Measurements from ENCODE around the gene HLA-G.
A peak's percentile ranks its signal among the peaks of the same experiment; 100 is the strongest.

Gene HLA-G

DNA sequence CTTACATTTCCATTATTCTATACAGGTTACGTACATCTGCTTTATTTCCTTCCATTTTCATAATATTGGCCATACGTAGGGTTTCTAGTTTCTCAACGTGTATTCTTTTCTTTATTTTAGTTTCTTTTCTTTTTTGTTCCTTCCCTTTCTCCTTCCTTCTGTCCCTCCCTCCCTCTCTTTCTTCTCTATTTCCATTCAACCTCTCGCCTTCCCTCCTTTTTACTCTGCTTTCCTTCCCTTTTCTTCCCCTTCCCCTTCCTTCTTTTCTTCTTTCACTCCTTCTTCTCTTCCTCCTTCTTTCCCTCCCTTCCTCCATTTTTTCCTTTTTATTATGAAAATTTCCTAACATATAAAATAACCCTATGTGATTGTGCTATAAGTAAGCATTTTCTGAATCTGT is 8.7 kb upstream of the HLA-G start:
- DNase-seq, result no peak

DNA sequence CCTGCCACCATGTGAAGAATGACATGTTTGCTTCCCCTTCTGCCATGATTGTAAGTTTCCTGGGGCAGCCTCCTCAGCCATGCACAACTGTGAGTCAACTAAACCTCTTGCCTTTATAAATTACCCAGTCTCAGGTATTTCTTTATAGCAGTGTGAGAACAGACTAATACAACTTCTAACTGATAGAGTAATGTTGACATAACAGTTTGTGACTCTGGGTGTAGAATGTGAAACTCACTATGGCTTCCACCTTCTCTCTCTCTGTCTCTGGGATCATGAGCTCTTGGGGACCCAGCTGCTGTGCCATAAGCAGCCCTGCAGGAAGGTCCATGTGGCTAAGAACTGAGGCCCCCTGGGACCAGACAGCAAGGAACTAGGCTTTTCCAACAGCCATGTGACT is 3.5 kb upstream of the HLA-G start:
- no peak for DNase-seq

- DNase-seq, result no peak
Measured at GRCh38 chr6:29825848-29826247, 1.8 kb upstream of the HLA-G start.

DNA sequence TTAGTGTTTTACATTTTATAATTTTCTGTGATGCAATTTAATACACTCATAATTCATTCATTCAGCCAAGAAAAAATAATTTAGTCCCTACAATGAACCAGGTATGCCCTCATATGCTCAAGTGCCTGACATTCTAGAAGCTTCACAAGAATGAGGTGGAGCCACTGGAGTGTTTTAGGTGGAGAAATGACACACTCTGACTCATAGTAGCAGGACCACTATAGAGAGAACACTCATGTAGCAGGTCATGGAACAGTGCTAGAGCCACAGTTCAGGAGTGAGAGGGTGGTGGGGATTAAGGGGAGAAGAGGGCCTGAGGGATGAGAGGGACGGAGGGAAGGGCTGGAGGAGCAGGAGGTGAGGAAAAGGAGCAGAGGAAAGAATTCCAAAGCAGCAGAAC is 1.4 kb upstream of the HLA-G start:
- no peak for DNase-seq

DNA sequence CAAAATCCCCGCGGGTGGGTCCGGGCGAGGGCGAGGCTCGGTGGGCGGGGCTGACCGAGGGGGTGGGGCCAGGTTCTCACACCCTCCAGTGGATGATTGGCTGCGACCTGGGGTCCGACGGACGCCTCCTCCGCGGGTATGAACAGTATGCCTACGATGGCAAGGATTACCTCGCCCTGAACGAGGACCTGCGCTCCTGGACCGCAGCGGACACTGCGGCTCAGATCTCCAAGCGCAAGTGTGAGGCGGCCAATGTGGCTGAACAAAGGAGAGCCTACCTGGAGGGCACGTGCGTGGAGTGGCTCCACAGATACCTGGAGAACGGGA is 809 bp downstream of the HLA-G start:
- DNase-seq, result no peak

- DNase-seq, result no peak
Measured at GRCh38 chr6:29829766-29830165, 2.1 kb downstream of the HLA-G start.

- no peak for DNase-seq
Measured at GRCh38 chr6:29830409-29830808, 2.8 kb downstream of the HLA-G start.

DNA sequence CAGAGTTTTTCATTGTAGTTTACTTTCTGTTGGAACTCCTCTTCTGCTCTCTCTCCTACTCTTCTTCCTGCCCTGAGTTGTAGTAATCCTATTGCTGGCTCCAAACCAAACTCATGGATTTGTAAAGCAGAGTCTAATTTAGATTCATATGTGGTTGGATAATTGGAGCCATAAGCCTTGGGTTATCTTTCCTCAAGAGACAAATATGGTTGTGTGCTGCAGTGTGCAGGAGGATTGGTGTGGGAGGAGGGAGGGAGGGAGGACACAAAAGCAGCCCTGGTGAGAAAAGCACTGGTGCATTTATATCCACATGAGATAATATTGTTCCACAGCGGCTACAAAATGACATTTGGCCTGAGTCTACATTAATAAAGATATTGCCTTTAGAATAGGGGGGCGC is 4.2 kb downstream of the HLA-G start:
- DNase-seq, result no peak

- no peak for DNase-seq
Measured at GRCh38 chr6:29834564-29835436, 7.2 kb downstream of the HLA-G start.

GRCh38 chr6:29839917-29840316 is 12.3 kb downstream of the HLA-G start:
- DNase-seq, result no peak

- no peak for DNase-seq
Measured at GRCh38 chr6:29841030-29841429, 13.4 kb downstream of the HLA-G start.

- no peak for DNase-seq
Measured at GRCh38 chr6:29845405-29846006, 17.9 kb downstream of the HLA-G start.

- peak; percentile 36 for DNase-seq
Measured at GRCh38 chr6:29847871-29848630, 20.4 kb downstream of the HLA-G start.

GRCh38 chr6:29850011-29850553 is 22.5 kb downstream of the HLA-G start:
- no peak for DNase-seq

GRCh38 chr6:29851190-29851589 is 23.6 kb downstream of the HLA-G start:
- DNase-seq, result no peak

GRCh38 chr6:29853245-29853644 is 25.6 kb downstream of the HLA-G start:
- no peak for DNase-seq

GRCh38 chr6:29858006-29858405 is 30.4 kb downstream of the HLA-G start:
- no peak for DNase-seq

DNA sequence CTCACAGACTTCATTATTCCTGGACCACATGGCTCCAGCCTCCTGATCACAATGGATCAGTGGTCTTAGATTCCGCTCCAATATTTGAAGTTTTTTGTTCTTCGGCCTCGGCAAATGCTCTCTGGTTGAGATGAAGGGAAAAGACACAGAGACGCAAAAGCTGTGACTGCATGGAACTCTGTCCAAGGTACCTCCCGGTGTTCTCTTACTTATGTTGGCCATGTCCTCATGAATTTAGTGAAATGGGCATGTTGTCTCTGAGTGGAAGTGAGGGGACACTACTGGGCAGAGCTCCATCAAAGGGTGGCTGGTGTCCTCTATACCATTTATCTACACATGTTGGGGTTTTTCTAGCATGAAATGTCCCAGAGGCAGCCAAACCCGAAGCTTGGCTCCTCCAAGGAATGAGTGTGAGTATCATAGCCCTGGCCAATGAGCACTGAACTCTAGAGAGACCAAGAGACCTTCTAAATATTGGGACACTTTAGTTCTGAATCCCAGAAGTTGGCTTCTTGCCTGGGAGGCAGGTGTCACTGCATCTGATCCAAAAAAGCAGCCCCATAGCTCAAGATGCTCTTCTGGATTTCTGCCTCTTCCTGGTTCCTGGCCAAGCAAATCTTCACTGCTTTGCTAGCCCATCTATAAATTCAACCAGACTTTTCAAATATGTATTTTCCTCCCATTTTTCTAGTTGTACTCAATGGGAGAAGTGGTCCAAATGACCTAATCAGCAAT is 34.1 kb downstream of the HLA-G start:
- no peak for DNase-seq

DNA sequence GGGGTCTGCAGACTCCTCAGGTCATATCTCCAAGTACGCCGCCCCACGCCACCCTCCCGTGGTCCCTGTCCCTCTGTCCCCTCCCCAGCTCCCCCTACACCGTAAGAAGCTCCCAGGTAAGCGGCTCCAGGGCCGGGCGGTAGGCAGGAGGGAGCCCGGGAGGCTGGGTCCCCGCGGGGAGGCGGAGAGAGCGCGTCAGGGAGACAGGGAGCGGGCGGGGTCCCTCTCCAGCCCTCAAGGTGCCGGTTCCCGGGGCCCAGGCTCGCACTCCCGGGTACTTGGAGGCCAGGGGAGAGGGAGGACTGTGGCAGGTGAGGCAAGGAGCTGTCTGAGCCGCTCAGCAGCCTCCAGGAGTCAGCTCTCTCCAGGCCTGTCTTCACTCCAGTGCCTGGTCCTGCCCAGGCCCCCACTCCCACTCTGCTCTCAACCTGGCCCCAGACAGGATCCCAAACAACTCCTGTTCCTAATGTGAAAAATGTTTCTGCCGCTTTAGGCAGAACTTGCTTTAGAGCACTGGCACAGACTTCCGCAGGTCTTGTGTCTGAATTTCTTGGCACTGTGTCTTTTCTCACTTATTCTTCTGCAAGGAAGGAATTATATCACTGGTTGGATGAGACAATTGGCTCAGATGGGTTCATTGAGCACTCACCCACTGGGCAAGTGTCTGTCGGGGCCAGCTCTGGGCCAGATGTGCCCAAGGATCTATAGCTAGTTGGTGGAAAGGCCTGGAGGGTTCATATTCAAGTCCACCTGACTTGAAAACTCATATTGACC is 36.6 kb downstream of the HLA-G start:
- DNase-seq, result no peak

- DNase-seq, result no peak
Measured at GRCh38 chr6:29865631-29866030, 38.0 kb downstream of the HLA-G start.

DNA sequence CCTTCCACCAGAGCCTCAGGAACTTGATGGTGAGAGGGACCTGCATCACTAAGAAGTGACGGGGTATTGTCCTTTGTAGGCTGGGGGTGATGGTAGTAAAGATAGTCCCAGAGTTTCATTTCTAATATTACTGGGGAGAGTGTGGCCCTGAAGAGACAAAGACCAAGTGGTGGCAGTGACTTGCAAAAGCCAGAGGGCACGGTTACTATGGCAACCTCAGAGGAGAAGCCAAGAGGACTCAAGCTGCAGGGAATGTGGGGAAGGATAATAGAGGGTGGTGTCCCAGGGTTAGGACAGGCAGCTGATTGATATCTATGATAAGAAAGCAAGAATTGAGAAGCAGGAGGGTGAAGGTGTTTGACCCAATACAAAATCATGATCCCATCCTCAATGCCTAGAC is 42.5 kb downstream of the HLA-G start:
- no peak for DNase-seq

GRCh38 chr6:29872791-29873190 is 45.2 kb downstream of the HLA-G start:
- no peak for DNase-seq

Data from NCI-H510A (cell line).